Ectodermal cell (in vitro differentiated cells): ENCODE measurements around the gene NOC2L.

Experiments used
- H3K27ac ChIP-seq: 2 replicates; pipeline ENCODE4 v1.7.0; 2013; ENCODE audit warnings: mild to moderate bottlenecking, low read depth, low read length; ENCODE audit not compliant: insufficient read depth, poor library complexity, severe bottlenecking
- H3K27me3 ChIP-seq: 2 replicates; pipeline ENCODE4 v1.7.0; 2013; ENCODE audit warnings: mild to moderate bottlenecking, low read length; ENCODE audit not compliant: insufficient read depth, control insufficient read depth, poor library complexity, severe bottlenecking
- H3K36me3 ChIP-seq: one replicate; pipeline ENCODE4 v1.7.0; 2013; ENCODE audit warnings: low read length; ENCODE audit not compliant: control insufficient read depth, insufficient read depth
- H3K4me1 ChIP-seq: one replicate; pipeline ENCODE4 v1.7.0; 2013; ENCODE audit warnings: low read length; ENCODE audit not compliant: control insufficient read depth, insufficient read depth
- H3K4me3 ChIP-seq: 2 replicates; pipeline ENCODE4 v1.7.0; 2013; ENCODE audit warnings: low read depth, low read length, control low read depth; ENCODE audit not compliant: insufficient read depth
- H3K9me3 ChIP-seq: 2 replicates; pipeline ENCODE4 v1.7.0; 2013; ENCODE audit warnings: mild to moderate bottlenecking, low read length, moderate library complexity; ENCODE audit not compliant: control insufficient read depth
- WGBS, 2 experiments: methylation state at CpG; one replicate each; pipeline ENCODE4 v1.1.7; 2013; ENCODE audit warnings: missing lambda C conversion rate in 2 of 2; 5-methylcytosine and 5-hydroxymethylcytosine counted together

Gene NOC2L

GRCh38 chr1:920010-920409 is 39.0 kb downstream of the NOC2L start:
- Histone ChIP-seq H3K36me3 (no peaks in the 10 kb centered on the region), H3K4me1 (peaks cover 19% of the 10 kb centered on the region), H3K27me3 (peaks cover 100% of the 10 kb centered on the region), H3K9me3 (no peaks in the 10 kb centered on the region), H3K27ac (no peak overlapping the region), H3K4me3 (no peak overlapping the region)
- WGBS, 2 experiments, result 81 to 82% methylated on average over 23 of the region's 23 CpGs

DNA sequence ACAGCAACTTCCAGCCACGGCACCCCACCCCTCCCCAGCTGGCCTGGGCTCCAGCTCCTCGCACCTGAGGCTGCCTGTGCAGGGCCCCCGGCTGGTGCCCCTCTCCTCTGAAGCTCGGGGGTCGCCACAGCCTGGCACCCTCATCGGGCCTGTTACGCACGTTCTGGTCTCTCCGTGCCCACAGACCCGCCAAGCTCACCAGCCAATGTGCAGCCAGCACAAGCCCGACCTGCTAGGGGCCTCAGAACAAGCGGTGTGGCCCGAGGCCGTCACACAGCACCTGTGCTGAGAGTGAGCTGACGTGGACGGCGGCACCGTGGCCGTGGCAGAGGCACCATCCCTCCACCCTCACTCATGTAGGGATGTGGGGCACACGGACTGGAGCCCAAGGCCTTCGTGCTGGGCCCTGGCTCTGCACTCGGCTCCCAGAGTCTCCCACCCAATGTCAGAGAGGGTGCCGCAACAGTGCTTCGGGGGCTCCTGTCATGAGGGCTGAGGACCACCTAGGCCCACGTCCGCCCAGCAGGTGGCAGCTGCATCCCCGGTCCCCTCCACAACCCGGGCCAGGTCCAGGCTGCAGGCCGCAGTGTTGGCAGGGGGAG is 39.7 kb downstream of the NOC2L start:
- 86 to 87% methylated on average over 29 of the region's 29 CpGs for WGBS, 2 experiments
- H3K9me3 ChIP-seq, result no peaks in the 10 kb centered on the region
- H3K27ac ChIP-seq, result no peak overlapping the region
- H3K27me3 ChIP-seq, result peaks cover 99% of the 10 kb centered on the region
- no peaks in the 10 kb centered on the region for H3K36me3 ChIP-seq
- H3K4me3 ChIP-seq, result no peak overlapping the region
- H3K4me1 ChIP-seq, result peaks cover 19% of the 10 kb centered on the region

DNA sequence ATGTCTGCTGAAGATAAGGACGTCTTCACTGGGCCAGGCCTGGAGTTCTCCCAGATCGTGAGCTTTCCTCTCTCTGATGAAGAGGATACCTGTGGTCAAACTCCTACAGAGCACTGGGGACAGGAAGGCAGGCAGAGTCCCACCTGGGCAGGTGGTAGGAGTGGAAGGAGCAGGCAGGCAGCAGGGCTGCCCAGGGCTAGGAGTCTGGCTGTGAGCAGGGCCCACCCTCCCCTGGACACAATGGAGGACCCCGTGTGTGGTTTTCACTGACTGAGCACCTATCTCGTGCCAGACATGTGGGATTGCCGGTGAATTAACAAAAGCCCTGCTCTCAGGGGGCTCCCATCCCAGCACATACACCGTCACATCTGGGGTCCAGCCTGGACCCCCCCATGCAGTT is 40.2 kb downstream of the NOC2L start:
- Histone ChIP-seq H3K27me3 (peaks cover 99% of the 10 kb centered on the region), H3K9me3 (no peaks in the 10 kb centered on the region), H3K4me1 (peaks cover 19% of the 10 kb centered on the region), H3K4me3 (no peak overlapping the region), H3K27ac (no peak overlapping the region), H3K36me3 (no peaks in the 10 kb centered on the region)
- 87 to 89% methylated on average over 6 of the region's 6 CpGs for WGBS, 2 experiments

DNA sequence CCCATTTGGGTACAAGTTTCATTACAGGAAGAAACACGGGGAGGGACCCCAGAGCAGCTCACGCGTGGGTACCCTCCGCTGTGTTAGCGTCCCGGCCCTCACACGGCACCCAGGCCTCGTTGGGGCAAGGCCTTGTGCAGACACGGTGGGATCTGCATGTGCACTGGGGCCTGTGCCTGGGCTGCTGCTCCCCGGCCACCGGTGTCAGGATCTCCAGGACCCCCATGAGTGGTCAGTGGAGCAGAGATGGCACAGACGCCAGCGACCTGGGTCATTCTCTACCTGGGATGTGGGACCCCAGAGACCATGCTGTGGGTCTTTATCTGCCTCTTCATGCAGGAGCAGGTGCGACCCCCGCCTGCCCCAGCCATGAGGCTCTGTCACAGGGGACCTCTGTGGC is 40.7 kb downstream of the NOC2L start:
- WGBS, 2 experiments, result 89 to 93% methylated on average over 15 of the region's 15 CpGs
- Histone ChIP-seq H3K36me3 (no peaks in the 10 kb centered on the region), H3K4me3 (no peak overlapping the region), H3K9me3 (no peaks in the 10 kb centered on the region), H3K27ac (no peak overlapping the region), H3K4me1 (peaks cover 16% of the 10 kb centered on the region), H3K27me3 (peaks cover 98% of the 10 kb centered on the region)

DNA sequence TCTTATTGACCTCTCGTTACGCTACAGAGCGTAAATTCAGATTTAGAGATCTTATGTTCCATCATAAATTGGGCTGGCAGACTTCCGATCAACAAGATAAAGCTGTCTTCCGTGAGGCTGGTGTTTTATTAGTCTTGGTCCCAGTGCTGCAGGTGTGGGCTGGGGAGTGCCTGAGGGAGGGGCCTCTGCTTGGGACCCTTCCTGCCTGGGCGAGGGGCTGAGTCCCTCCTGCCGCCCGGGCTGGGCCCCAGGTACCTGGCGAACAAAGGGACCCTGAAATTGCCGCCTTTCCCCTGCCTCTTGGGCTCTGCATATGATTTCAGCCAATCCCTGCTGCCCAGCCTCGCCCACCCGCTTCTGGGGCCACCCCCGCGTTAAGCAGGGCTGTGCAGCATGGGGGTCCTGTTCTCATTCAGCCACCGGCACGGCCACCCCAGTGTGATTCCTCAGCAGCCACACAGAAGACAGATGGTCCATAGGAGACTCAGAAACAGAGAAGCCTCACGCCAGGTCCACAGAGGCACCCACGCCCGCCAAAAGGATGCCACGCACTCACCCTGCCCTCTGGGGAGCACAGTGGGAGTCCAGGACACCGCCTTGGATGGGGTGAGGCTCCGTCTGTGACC is 41.5 kb downstream of the NOC2L start:
- 78 to 80% methylated on average over 22 of the region's 22 CpGs for WGBS, 2 experiments
- Histone ChIP-seq H3K4me3 (no peak overlapping the region), H3K9me3 (no peaks in the 10 kb centered on the region), H3K27ac (no peak overlapping the region), H3K27me3 (peaks cover 98% of the 10 kb centered on the region), H3K36me3 (no peaks in the 10 kb centered on the region), H3K4me1 (peaks cover 9% of the 10 kb centered on the region)

DNA sequence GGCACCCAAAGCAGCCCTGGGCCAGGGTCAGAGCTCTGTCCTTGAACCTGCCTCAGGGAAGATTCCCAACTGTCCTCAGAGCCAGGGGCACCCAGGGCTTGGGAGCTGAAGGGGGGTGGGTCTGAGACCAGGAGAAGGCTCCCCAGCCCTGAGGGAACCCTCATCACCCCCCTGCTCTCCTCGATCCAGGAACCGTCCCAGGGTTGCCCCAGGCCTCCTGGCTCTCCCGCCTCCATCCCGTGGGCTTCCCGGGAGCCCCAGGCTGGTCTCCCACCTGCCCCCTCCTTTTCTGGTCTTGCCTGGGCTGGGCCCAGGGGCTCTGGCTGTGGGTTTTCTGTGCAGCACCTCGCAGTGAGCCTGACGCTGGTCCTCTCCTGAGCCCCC is 42.0 kb downstream of the NOC2L start:
- peaks cover 98% of the 10 kb centered on the region for H3K27me3 ChIP-seq
- no peak overlapping the region for H3K27ac ChIP-seq

DNA sequence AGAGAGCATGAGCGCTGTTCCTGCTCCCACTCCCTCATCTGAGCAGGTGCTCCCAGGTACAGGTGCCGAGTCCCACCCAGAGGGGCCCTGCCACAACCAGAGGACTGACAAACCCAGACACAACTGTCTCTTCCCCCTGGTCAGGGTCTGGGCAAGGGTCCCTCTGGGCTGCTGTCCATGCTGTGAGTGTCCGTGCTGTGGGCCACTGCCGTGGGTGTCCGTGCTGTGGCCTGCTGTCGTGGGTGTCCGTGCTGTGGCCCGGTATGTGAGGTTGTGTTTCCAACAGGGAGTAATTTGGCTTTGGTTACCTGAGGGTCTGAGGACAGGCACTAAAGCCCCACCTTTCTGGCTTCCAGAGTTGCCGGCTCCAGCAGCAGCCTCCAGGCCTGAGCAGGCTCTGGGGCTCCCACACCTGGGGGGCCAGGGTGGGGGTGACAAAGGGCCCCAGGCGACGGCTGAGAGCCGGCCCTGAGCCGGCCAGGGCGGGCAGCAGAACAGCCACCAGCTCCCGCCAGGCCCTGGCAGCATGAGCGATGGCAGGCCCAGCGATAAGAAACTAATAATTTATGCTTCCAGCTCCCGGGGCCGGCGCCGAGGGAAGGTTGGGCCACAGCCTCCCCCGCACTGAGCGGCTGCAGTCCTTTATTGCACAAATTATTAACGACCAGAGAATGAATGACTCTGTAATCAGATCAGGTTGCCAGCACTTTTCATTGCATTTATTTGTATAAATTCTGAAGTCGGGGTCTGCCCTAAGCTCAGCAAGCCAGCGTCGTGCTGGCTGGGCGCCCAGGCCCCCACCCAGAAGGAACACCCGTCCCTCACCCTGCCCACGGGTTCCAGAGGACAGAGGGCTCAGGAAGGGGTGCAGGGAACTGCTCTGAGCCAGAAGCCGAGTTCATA is 42.6 kb downstream of the NOC2L start:
- Histone ChIP-seq H3K36me3 (no peaks in the 10 kb centered on the region), H3K27me3 (peaks cover 98% of the 10 kb centered on the region), H3K27ac (no peak overlapping the region), H3K4me3 (no peak overlapping the region), H3K9me3 (no peaks in the 10 kb centered on the region), H3K4me1 (peaks cover 8% of the 10 kb centered on the region)
- 81% methylated on average over 31 of the region's 31 CpGs for WGBS, 2 experiments

More for the DNA sequence above, 42.0 kb downstream of the NOC2L start:
- peaks cover 8% of the 10 kb centered on the region for H3K4me1 ChIP-seq
- 69% methylated on average over 7 of the region's 7 CpGs for WGBS, 2 experiments
- no peaks in the 10 kb centered on the region for H3K36me3 ChIP-seq
- H3K4me3 ChIP-seq, result no peak overlapping the region
- H3K9me3 ChIP-seq, result no peaks in the 10 kb centered on the region

- WGBS, 2 experiments, result 85% methylated on average over 28 of the region's 28 CpGs
- Histone ChIP-seq H3K4me3 (no peak overlapping the region), H3K36me3 (no peaks in the 10 kb centered on the region), H3K4me1 (peaks cover 3% of the 10 kb centered on the region), H3K27me3 (peaks cover 98% of the 10 kb centered on the region), H3K9me3 (no peaks in the 10 kb centered on the region), H3K27ac (no peak overlapping the region)
These were observed 43.5 kb downstream of the NOC2L start for GRCh38 chr1:915295-916172.

GRCh38 chr1:914891-915280 is 44.2 kb downstream of the NOC2L start:
- no peak overlapping the region for H3K27ac ChIP-seq
- 84 to 90% methylated on average over 6 of the region's 6 CpGs for WGBS, 2 experiments
- H3K27me3 ChIP-seq, result peaks cover 97% of the 10 kb centered on the region
- H3K4me1 ChIP-seq, result no peaks in the 10 kb centered on the region
- no peaks in the 10 kb centered on the region for H3K36me3 ChIP-seq
- H3K4me3 ChIP-seq, result no peak overlapping the region
- no peaks in the 10 kb centered on the region for H3K9me3 ChIP-seq
